ENCODE data around the gene MRPL55.

The MRPL55 gene

GRCh38 chr1:228084325-228084724, 24.8 kb downstream of the MRPL55 start:
- peak; percentile 46 for DNase-seq (ENCODE audit: low spot score)

DNA sequence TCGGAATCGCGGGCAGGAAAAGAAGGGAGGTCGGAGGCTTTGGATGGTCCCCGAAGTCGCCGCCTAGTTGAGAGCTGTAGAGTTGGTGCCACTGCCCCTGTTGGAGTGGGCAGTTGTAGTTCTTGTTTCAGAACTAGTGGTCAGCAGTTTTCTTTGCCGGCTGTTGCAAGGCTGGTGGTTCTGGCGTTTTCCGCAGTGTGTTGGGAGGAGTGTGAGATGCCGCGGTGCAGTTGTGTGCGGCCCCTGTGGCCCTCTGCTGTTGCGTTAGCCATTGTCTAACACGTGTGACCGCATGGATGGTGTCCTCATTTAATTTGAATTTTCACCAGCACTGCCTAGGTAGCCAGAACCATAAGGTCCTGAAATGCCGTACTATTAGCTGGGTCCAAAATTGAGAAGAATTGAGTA, 25.2 kb downstream of the MRPL55 start:
- DNase-seq (ENCODE audit: low spot score), result peak; percentile 57

DNA sequence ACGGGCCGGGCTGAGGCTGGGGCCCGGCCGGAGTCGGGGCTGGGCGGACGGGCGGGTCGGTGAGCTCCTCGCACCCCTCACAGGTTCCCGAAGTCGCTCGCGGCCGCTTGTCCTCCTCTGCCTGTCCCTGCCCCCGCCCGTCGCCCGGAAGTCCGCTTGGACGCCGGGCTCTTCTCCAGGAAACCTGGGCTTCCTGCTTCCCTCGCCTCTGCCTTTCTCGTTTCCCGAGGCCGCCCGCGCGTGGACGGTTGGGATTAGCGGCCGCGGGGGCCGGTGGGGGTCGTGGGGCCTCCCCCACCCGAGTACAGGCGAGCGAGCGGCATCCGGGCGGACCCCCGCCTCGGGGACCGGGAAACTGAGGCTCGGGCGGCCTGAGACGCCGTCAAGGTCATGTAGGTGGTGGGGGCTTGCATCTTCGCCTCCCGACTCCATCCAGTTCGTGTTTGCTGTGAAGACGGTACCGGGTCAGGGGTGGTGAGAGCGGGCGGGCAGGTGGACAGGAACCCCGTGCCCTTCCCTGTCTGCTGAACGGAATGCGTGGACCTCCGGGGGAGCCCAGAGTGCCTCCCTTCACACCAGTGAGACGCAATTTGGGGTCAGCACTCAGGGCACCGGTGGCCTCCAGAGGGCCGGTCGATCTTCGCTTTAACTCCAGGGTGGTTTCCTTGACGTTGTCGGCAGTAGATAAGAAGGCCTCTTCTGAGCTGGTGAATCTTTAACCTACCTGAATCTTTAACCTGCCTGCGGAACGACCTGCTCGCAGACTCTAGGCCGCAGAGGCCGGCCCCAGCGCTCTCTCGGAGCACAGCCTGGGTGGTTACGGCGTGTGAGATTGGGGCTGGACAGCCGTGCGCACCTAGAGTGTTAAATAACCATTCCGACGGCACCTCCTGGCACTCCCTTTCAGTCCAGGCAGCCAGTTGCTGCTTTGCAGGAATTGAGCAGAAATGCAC, 25.9 kb downstream of the MRPL55 start:
- DNase-seq (ENCODE audit: low spot score), result no peak

DNA sequence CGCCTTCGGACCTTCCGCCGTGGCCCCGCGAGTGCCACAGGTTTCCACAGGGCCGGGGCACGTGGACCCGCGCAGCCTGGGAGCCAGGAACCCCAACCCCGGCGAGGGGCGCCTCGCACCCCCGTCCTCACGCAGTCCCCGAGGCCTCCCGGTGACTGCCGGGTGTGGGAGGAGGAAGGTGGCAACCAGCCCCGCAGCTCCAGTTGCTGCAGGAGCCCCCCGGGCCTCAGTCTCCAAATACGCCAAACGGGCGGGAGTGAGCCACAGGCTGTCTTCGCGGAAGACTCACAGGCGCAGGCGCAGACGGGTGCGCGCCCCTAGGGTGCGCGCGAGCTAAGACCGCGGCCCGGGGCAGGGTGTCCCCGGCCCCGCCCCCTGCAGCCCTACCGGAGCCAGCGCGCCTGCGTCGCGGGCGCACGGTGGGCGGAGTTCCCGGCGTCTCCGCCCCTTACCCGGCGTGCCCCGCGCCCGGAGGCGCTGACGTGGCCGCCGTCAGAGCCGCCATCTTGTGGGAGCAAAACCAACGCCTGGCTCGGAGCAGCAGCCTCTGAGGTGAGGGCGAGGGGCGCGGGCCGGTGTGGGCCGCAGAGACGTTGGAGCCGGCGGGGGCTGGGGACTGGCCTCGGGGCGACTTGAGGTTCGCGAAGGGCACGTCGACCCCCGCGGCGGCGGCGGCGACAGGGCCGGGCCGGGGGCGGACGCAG, 26.7 kb downstream of the MRPL55 start, which contains the start of gene ARF1:
Gene ARF1, plus strand, starts transcription at position 495 of the 704 bp plus-strand sequence. CDS start 14,407 bp downstream, outside the sequence.
- DNase-seq (ENCODE audit: low spot score), result peak; percentile 92

- DNase-seq (ENCODE audit: low spot score), result no peak
Measured at GRCh38 chr1:228081578-228082213, 27.4 kb downstream of the MRPL55 start.

DNA sequence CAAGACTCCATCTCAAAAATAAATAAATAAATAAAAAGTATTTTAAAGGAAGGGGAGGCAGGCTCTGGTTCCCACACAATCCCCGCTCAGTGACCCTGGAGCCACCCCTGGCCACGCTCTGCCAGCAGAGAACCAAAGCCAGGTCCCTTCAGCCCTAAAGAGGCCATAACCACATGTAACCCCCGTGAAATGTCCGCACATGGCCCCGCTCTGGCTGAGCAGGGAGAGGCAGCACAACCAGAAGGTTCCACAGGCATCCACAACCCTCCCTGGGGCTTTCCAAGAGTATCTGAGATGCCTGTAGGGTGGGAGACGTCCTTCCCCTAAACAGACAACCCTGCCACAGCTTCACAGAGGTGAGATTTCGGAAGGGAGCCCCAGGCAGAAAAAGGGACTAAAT, 28.0 kb downstream of the MRPL55 start:
- no peak for DNase-seq (ENCODE audit: low spot score)

DNA sequence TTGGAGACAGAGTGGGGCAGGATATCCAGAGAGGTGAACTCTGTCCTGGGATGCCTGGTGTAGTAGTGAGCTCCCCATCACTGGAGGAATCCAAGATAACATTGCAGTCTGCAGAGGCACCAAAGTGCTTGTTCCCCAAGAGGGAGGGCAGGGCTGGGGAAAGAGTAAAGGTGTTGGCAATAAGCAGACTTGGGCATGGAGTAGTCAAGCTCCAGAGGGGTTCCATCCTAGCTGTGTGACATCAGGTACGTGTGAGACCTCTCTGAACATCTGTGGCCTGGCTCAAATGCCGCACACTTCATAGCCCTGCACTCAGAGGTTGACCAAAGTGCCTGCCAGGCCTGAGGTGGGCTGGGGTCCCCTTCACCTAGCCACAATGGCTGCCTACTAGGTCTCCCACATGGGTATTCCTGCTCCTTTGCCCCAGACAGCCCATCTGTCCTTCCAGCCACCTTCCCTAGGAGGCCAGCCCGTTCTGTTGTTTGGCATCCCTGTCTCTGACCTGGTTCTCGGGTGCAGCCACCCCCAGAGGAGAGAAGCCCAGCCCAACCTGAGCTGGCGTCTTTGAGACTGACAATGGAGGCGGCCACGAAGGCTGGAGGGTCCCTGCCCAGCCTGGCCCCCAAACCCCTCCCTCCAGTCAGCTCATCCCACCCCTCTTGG, 29.4 kb downstream of the MRPL55 start:
- no peak for DNase-seq (ENCODE audit: low spot score)

DNA sequence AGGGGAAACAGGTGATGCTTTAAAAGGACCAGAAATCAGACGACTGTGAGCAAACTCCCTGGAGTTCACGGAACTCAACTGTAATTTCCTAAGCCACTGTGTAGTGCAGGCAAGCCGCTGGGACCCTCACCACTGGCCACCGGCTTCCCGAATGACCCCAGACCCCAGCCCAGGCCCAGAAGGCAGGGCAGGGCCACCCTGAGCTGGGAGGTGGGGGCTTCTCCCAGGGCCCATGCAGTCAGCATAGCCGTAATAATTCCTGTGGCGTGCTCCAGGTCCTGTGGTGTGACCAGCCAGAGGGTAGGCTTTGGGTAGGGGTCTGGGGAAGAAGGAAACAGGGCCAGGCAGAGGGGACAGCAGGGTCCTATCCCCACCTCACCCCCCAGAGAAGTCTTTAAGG, 30.1 kb downstream of the MRPL55 start:
- DNase-seq (ENCODE audit: low spot score), result no peak

DNA sequence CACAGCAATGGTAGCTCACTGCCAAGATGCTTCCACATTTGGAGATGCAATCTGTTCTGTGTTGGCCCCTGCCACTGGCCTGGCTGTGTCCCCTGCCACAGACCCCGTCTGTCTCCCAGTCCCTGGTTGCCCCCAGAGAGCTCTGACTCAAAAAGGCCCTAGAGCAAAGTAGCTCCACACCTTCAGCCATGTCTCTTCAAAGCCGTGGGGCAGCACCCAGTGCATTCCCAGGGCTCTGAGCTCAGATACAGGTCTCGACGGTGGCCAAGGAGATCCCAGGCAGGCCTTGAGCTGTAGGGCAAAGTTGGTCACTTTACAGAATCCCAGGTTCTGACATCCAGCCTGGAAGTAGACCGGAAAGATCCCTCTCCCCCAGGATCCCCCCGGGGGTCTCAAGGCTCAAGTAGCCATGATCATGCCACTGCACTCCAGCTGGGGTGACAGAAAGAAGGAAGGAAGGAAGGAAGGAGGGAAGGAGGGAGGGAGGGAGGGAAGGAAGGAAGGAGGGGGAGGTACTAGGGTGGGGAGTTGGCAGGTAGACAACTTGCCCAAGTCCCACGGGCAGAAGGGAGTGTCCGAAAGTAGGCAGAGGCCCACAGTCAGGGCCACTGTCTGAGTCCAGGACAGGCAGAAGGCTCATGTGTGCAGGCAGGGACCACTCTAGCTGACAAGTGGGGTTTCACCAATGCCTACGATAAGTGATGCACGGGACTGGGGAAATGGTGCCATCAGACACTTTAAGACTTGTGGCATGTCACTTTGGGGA, 31.4 kb downstream of the MRPL55 start:
- DNase-seq (ENCODE audit: low spot score), result no peak

GRCh38 chr1:228076796-228077430, 32.2 kb downstream of the MRPL55 start:
- no peak for DNase-seq (ENCODE audit: low spot score)

GRCh38 chr1:228075801-228076271, 33.3 kb downstream of the MRPL55 start:
- no peak for DNase-seq (ENCODE audit: low spot score)

- DNase-seq (ENCODE audit: low spot score), result no peak
Measured at GRCh38 chr1:228074954-228075730, 34.0 kb downstream of the MRPL55 start.

DNA sequence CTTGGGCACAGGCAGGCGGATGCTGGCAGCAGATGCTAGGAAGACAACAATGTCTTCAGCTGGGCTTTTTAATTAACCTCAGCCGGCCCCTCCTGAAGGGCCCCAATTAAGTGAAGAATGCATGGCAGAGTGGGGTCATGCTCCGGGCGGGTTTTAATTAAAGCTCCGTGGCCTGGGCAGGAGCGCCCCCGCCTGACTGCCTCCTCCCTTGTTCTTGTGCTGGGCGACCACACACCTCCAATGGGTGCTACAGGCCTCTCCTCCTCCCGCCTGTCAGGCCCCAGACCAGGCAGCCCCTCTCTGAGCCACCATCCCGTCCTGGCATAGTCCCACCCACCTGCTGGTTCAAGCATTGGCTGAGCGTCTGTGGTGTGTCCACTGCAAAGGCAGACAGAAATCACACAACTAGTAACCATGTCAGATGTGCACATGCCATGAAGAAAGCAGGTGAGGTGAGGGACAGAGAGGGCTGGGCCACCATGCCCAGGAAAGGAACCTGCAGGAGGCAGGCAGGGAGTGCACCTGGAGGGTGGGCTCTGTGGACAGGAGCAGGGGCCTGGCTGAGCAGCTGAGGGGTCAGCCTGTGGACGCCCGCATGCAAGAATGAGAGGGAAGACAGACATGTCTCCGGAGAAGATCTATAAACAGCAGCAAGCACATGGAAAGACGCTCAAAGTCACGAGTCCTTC, 35.1 kb downstream of the MRPL55 start:
- DNase-seq (ENCODE audit: low spot score), result no peak

DNA sequence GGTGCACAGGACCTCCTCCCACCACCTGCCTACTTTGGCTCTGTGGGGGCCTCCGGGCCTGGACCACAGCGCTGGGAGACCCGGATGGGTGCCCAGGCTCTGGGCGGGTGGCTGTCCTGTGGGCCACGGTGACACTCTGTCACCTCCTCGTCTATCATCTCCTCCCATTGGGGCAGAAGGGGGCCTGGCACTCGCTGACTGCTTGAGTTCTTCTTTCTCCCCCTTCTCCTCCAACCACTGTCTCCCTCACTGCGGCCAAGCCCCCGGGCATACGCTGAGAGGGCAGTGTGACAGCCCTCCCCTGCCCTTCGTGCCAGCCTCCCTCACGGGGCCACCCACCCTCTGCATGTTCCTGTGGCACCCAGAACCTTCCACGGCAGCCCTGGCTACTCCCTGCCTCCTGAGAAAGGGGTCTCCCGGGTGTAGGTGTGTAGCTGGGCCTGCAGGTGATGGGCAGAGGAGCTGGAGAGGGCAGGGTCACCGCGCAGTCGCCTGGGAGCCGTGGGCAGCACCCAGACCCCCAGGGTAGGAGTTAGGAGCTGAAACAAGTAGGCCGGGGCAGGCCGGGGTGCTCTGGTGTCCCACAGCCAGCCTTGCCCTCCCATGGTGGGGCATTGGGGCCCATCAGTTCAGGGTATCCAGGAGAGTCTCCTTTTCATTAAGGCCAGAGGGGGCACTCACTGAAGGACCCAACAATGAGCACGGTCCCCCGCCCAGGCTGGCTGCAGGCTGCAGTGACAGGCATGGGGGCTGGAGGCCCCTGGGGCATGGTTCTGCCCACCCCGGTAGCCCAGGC, 35.8 kb downstream of the MRPL55 start:
- DNase-seq (ENCODE audit: low spot score), result no peak

GRCh38 chr1:228072658-228073043, 36.4 kb downstream of the MRPL55 start:
- DNase-seq (ENCODE audit: low spot score), result no peak

DNA sequence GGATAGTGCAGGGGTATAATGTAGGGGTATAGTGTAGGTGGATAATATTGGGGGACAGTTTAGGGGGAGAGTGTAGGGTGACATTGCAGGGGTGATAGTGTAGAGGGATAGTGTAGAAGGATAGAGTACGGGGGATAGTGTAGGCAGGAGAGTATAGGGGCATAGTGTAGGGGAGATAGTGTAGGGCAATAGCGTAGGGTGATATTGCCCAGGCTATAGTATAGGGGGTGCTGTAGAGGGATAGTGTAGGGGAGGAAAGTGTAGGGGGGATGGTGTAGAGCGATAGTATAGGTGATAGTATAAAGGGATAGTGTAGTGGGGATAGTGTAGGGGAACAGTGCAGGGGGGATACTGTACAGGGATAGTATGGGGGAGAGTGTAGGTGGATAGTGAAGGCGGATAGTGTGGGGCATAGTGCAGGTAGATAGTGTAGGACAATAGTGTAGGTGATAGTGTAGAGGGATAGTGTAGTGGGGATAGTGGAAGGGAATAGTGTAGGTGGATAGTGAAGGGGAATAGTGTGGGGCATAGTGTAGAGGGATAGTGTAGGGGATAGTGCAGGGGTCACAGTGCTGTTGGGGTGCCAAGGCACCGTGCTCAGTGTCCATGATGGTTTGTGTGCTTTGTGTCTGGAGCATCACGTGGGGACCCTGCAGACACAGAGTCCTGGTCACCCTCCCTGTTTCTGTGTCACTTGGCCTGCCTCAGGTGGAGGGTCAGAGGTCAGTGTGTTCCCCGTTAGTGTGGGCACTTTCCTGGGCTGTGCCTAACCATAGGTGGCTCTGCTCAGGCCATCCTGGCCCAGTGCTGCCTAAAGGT, 37.1 kb downstream of the MRPL55 start:
- no peak for DNase-seq (ENCODE audit: low spot score)

- DNase-seq (ENCODE audit: low spot score), result no peak
Measured at GRCh38 chr1:228070851-228071250, 38.2 kb downstream of the MRPL55 start.

- no peak for DNase-seq (ENCODE audit: low spot score)
Measured at GRCh38 chr1:228070173-228070572, 38.9 kb downstream of the MRPL55 start.
